Measurements from ENCODE around the gene LRRC14B. TPM values are rescaled to one million over a fixed set of nuclear protein-coding genes. Genes with fewer than 3 reads are reported as not detected.

The LRRC14B gene
- total RNA-seq (2021): not detected in 2 replicates
- Bru-seq, nascent RNA: not detected
- not detected for BruChase-seq, experiment 1, labeled RNA remaining after a 2-hour chase
- BruChase-seq, experiment 2, labeled RNA remaining after a 6-hour chase: not detected
- long read RNA-seq: 0 reads

GRCh38 chr5:191036-191948, at the start of gene LRRC14B:
TSS of gene LRRC14B (plus strand) at chr5:191495. CDS start at chr5:191539, 44 bp downstream.
- Histone ChIP-seq H3K27me3 (replicated peaks; ENCODE audit: insufficient read depth, low read depth, low read length, poor library complexity) (no peaks in the 10 kb centered on the region), H3K27ac (ENCODE audit: low read depth, low read length, poor library complexity, severe bottlenecking) (no peak within 1 kb of the TSS), H3K4me1 (ENCODE audit: insufficient read depth, low read length, poor library complexity, severe bottlenecking) (peaks cover 3% of the 10 kb centered on the region), H3K36me3 (ENCODE audit: insufficient read depth, low read length, poor library complexity, severe bottlenecking) (no peaks in the 10 kb centered on the region), H3K4me3 (ENCODE audit: low read depth, low read length, poor library complexity, severe bottlenecking) (no peak within 1 kb of the TSS), H3K9me3 (ENCODE audit: low read depth, low read length, poor library complexity, severe bottlenecking) (no peaks in the 10 kb centered on the region)
- no TSS peak for BruUV-seq (replicated peaks)
- intact Hi-C loops (cut with micrococcal nuclease; ENCODE audit: unreplicated experiment): no loop called here
- DNase-seq (ENCODE audit: low spot score): no peak
- POLR2A ChIA-PET (ENCODE audit: low non-redundant PET): no interaction called here
- TF ChIP-seq, protein P1, sequence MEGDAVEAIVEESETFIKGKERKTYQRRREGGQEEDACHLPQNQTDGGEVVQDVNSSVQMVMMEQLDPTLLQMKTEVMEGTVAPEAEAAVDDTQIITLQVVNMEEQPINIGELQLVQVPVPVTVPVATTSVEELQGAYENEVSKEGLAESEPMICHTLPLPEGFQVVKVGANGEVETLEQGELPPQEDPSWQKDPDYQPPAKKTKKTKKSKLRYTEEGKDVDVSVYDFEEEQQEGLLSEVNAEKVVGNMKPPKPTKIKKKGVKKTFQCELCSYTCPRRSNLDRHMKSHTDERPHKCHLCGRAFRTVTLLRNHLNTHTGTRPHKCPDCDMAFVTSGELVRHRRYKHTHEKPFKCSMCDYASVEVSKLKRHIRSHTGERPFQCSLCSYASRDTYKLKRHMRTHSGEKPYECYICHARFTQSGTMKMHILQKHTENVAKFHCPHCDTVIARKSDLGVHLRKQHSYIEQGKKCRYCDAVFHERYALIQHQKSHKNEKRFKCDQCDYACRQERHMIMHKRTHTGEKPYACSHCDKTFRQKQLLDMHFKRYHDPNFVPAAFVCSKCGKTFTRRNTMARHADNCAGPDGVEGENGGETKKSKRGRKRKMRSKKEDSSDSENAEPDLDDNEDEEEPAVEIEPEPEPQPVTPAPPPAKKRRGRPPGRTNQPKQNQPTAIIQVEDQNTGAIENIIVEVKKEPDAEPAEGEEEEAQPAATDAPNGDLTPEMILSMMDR (conservative IDR thresholded peaks at IDR 0.05; ENCODE audit: low read depth, low read length): no peak
- TF ChIP-seq EZH2 (IDR thresholded peaks at IDR 0.05; ENCODE audit: borderline replicate concordance, low read depth, low read length, poor library complexity, severe bottlenecking): no peak
- CTCF ChIA-PET: no interaction called here

GRCh38 chr5:141761-142160, 49.5 kb upstream of the LRRC14B start:
- no TSS peak for BruUV-seq (replicated peaks)
- TF ChIP-seq, protein P1 (conservative IDR thresholded peaks at IDR 0.05; ENCODE audit: low read depth, low read length): no peak
- no peak for TF ChIP-seq EZH2 (IDR thresholded peaks at IDR 0.05; ENCODE audit: borderline replicate concordance, low read depth, low read length, poor library complexity, severe bottlenecking)
- ChIA-PET CTCF (no interaction called here), POLR2A (ENCODE audit: low non-redundant PET) (no interaction called here)
- no peaks in the 10 kb centered on the region for H3K9me3 ChIP-seq (ENCODE audit: low read depth, low read length, poor library complexity, severe bottlenecking)
- H3K4me1 ChIP-seq (ENCODE audit: insufficient read depth, low read length, poor library complexity, severe bottlenecking): no peaks in the 10 kb centered on the region
- H3K27ac ChIP-seq (ENCODE audit: low read depth, low read length, poor library complexity, severe bottlenecking): no peak overlapping the region
- H3K27me3 ChIP-seq (replicated peaks; ENCODE audit: insufficient read depth, low read depth, low read length, poor library complexity): no peaks in the 10 kb centered on the region
- no peak for DNase-seq (ENCODE audit: low spot score)
- H3K36me3 ChIP-seq (ENCODE audit: insufficient read depth, low read length, poor library complexity, severe bottlenecking): no peaks in the 10 kb centered on the region
- intact Hi-C loops (cut with micrococcal nuclease; ENCODE audit: unreplicated experiment): no loop called here
- no peak overlapping the region for H3K4me3 ChIP-seq (ENCODE audit: low read depth, low read length, poor library complexity, severe bottlenecking)

GRCh38 chr5:142246-142810, 49.0 kb upstream of the LRRC14B start:
- no peaks in the 10 kb centered on the region for H3K4me1 ChIP-seq (ENCODE audit: insufficient read depth, low read length, poor library complexity, severe bottlenecking)
- intact Hi-C loops (cut with micrococcal nuclease; ENCODE audit: unreplicated experiment): no loop called here
- peaks cover 2% of the 10 kb centered on the region for H3K9me3 ChIP-seq (ENCODE audit: low read depth, low read length, poor library complexity, severe bottlenecking)
- BruUV-seq (replicated peaks): no TSS peak
- ChIA-PET POLR2A (ENCODE audit: low non-redundant PET) (no interaction called here), CTCF (no interaction called here)
- H3K36me3 ChIP-seq (ENCODE audit: insufficient read depth, low read length, poor library complexity, severe bottlenecking): no peaks in the 10 kb centered on the region
- H3K4me3 ChIP-seq (ENCODE audit: low read depth, low read length, poor library complexity, severe bottlenecking): no peak overlapping the region
- H3K27ac ChIP-seq (ENCODE audit: low read depth, low read length, poor library complexity, severe bottlenecking): no peak overlapping the region
- no peak for DNase-seq (ENCODE audit: low spot score)
- TF ChIP-seq, protein P1 (conservative IDR thresholded peaks at IDR 0.05; ENCODE audit: low read depth, low read length): no peak
- no peak for TF ChIP-seq EZH2 (IDR thresholded peaks at IDR 0.05; ENCODE audit: borderline replicate concordance, low read depth, low read length, poor library complexity, severe bottlenecking)
- no peaks in the 10 kb centered on the region for H3K27me3 ChIP-seq (replicated peaks; ENCODE audit: insufficient read depth, low read depth, low read length, poor library complexity)

All from A673 (cell line).